NCI-H2029 (cell line): Measurements from ENCODE around the gene SEMA6A.

ENCODE experiments used
- DNase-seq: peaks from one replicate; lab custom pipeline; 2025; lab: John Stamatoyannopoulos, UW

Gene SEMA6A

DNA sequence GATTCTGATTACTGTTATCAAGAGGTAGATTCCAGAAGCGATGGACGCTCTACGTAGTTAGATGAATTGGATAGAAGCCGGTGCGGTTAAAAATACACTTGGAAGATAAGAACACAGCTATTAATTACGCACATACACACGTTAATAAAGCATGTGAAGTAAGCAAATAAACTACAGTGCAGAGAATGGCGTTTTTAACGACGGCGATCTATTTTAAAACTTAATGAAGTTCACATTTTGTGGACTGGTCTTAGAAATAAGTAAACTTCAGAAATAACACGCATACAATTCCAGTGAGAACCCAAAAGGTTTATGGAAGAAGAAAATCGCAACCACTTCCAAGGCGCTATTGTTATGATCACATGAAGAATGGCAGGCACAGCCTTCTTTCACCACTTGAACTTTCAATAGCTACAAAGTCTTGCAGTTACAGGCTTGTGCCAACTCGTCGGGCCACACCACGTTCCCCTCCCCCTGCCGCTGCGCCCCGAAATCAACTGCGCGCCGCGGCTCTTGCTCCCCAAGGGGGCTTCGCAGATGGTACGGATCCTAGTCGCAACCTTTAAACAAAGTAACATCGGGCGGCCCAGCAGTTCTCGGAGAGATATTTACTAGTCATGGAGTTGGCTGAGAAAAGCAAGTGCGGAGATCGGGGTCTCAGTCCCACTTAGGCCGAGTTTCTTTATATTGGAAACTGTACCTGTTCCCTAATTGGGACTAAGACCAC lies 866 bp upstream of the SEMA6A start:
- DNase-seq = no peak

DNA sequence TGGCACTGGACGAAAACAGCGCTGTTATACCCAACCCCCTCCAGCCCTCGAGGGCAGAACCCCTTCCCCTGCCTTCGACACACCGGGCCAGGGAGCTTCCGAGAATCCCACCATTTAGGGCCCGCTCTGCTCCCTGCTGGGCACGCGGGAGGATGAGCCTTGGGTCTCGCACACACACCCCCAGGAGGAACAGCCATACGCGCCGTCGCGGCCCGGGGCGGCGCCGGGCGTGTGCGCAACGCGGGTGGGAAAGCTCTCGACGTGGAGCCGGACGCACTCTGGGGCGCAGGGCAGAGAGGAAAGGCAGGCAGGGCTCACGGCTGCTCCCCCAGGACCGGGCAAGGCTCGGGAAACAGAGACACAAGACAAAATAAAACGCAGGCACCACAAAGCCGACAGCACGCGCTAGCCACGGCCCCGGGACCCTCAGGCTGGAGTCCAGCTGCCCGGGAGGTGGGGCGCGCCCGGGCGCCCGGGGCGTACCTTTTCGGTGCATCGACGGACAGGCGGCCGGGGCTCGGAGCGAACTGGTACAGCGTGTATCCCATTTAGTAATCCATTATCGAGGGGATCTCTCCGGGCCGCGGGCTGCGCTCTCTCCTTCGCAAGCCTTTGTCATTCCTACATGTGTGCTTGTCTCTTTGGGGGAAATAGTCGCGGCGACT lies 789 bp downstream of the SEMA6A start:
- no peak for DNase-seq

GRCh38 chr5:116573279-116573701 lies 1.3 kb downstream of the SEMA6A start:
- DNase-seq = no peak

DNA sequence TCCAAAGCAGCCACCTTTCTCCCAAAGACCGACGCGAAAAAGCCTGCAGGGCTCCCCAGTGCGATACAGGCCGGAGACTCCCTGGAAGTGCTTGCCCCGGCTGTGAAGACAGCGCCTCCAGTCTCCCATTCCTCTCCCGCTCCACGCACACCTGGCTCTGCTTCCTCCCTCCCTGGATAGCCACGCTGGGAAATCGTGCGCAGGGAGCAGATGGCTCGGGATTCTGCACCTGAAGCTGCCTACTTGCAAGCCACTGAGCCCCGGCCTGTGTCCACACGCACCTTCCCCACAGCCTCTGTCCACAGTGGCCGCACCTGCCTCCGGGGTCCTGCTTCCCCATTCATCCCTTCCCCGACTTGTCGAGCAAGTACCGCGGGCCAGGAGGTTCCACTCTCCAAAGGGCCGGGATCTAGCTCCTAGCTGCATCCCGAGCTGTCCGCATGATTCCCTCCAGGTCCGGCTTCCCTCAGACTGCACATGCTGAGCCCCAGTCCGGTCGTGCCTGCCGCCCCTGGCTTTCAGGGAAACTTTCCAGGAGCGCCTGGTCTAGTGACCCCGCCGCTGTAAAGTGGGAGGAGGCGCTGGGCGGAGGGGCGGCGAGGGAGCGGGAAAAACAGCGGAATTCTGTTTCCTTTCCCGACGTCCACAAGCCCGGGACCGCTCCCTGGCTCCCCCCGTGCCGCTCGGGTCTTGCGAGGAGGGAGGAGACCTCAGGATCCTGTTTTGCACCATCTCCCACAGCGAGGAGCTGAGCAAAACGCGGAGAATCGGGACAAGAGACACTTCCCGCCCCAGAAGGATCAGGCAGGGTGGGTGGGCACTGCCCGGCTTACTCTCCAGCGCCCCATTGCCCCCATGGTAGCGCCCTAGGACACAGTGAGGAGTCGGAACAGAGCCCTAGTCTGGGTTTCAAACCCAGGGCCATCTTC lies 2.0 kb downstream of the SEMA6A start:
- no peak for DNase-seq

- DNase-seq = no peak
Measured at GRCh38 chr5:116571568-116572349, 2.9 kb downstream of the SEMA6A start.

- DNase-seq = no peak
Measured at GRCh38 chr5:116569999-116570398, 4.6 kb downstream of the SEMA6A start.

GRCh38 chr5:116567106-116567505 lies 7.5 kb downstream of the SEMA6A start:
- no peak for DNase-seq

DNA sequence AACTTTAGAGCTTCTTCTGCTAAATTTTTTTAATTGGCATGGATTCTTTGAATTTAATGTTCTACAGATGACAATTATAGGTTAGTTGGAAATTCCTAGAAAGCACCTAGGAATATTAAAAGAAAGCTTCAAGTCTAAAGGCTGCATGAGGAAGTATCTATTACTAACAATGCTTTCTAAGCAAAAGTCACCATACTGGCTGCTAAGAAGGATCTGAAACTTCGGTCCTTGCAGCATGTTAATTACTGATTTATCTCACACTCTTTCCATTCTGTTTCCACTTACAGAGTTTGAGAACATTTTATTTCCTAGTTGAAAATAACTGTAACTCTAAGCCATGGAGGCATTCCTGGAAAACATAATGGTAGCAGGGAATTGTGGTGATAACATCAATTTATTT lies 8.4 kb downstream of the SEMA6A start:
- no peak for DNase-seq

GRCh38 chr5:116564756-116565490 lies 9.7 kb downstream of the SEMA6A start:
- no peak for DNase-seq

GRCh38 chr5:116564312-116564711 lies 10.3 kb downstream of the SEMA6A start:
- no peak for DNase-seq

- no peak for DNase-seq
Measured at GRCh38 chr5:116563736-116564308, 10.8 kb downstream of the SEMA6A start.

- DNase-seq = no peak
Measured at GRCh38 chr5:116562669-116563068, 12.0 kb downstream of the SEMA6A start.

- DNase-seq = no peak
Measured at GRCh38 chr5:116561658-116562057, 13.0 kb downstream of the SEMA6A start.

DNA sequence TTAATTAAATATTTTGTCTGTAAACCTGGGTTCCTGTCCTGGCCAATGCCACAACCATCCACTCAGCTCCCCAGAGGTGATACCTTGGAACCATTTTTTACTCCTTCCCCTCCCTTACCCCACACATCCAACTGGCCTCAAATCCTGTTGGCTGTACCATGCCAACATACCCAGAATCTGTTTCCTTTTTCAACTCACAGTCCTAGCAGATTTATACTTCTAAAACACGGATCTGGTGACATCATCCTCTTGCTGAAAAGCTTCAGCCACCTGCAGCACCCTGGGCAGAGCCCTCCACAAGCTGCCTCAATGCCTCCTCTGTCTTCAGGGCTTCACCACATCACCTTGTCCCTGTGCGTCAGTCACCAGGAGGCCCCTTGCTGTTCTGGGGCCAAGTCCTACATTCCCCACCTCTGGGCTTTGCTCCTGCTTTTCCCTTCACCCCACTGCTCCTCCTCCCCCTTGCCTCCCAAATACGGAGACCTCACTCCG lies 14.9 kb downstream of the SEMA6A start:
- no peak for DNase-seq

DNA sequence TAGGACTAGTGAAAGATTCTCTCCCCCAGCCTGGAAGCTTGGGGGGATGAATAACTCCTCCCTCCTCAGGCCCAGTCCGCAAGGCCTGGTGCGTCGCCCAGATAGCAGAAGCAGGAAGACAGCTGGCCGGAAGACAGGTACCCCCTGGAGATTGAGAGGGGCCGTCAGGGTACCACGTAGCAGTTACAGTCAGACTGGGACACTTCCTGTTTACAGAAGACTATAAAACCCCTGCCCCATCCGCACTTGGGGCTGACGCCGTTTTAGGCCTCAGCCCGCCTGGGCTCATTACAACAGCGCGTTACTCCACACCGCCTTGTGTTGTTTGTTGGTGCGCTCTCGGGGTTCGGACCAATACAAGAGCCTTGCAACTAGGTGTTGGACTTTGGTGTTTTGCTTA lies 15.4 kb downstream of the SEMA6A start:
- DNase-seq = no peak

GRCh38 chr5:116557669-116558271 lies 16.9 kb downstream of the SEMA6A start:
- DNase-seq = no peak

GRCh38 chr5:116554764-116555163 lies 19.9 kb downstream of the SEMA6A start:
- DNase-seq = peak; percentile 71

GRCh38 chr5:116553366-116553765 lies 21.3 kb downstream of the SEMA6A start:
- no peak for DNase-seq

DNA sequence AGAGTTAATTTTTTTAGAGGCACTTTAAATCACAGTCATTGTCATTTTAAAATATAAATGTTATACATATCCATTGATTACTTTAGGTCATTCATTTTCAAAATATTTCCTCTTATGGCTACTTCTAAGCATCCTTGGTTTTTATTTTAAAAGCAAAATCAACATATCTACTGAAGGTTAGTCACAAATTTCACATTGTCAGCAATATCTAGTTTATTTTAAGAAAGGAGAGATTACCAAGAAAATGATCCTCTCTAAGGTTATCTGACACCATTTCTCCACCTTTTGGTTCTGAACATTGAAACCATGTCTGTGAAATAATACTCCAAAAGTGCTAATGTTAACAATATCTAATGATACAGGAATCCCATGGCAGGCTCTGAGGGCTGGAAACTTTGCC lies 24.5 kb downstream of the SEMA6A start:
- DNase-seq = no peak

DNA sequence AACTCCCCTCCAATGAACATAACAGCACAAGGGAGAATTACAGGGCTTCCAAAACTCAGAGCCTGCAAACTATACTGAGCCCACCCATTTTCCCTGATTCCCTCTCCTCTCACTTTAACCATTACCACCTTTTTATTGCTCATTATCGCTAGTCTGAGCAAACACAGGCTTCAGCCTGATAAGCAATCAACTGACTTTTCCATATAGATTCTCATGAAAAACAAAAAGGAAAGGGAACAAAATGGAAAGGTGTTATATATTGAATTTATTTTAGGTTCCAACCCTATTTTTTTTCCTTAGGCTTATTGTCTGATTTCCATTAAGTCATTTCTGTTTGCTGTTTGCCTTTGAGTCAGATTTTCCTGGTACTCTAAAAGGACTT lies 27.9 kb downstream of the SEMA6A start:
- DNase-seq = no peak
